HEK293 (cell line): ENCODE measurements around the gene ZNF865.

Source experiments
- EGR2 ChIP-seq: fragments of 450-650 bp; formaldehyde crosslinking; IDR thresholded peaks from 2 replicates; pipeline ENCODE4 v1.5.1; 2016; ENCODE audit warnings: low read depth, missing biosample characterization, missing genetic modification characterization
- HIC1 ChIP-seq: fragments of 450-650 bp; formaldehyde crosslinking; IDR thresholded peaks from 2 replicates; pipeline ENCODE4 v1.5.1; 2016; ENCODE audit warnings: missing biosample characterization, missing genetic modification characterization
- KLF9 ChIP-seq: fragments of 450-650 bp; formaldehyde crosslinking; IDR thresholded peaks from 2 replicates; pipeline ENCODE4 v1.5.1; 2016; ENCODE audit warnings: missing biosample characterization, missing genetic modification characterization, low read depth
- OSR2 ChIP-seq: fragments of 450-650 bp; formaldehyde crosslinking; IDR thresholded peaks from 2 replicates; pipeline ENCODE4 v1.5.1; 2016; ENCODE audit warnings: missing biosample characterization, missing genetic modification characterization
- SP7 ChIP-seq: fragments of 450-650 bp; formaldehyde crosslinking; IDR thresholded peaks from 2 replicates; pipeline ENCODE4 v1.5.1; 2016; ENCODE audit warnings: missing biosample characterization, missing genetic modification characterization
- ZBTB1 ChIP-seq: fragments of 450-650 bp; formaldehyde crosslinking; IDR thresholded peaks from 2 replicates; pipeline ENCODE4 v1.5.1; 2016; ENCODE audit warnings: missing biosample characterization, missing genetic modification characterization
- ZNF140 ChIP-seq: fragments of 450-650 bp; formaldehyde crosslinking; IDR thresholded peaks from 2 replicates; pipeline ENCODE4 v1.5.1; 2016; ENCODE audit warnings: missing biosample characterization, missing genetic modification characterization
- ZNF184 ChIP-seq: fragments of 450-650 bp; IDR thresholded peaks from 2 replicates; pipeline ENCODE4 v1.5.1; 2018; ENCODE audit warnings: missing biosample characterization, mild to moderate bottlenecking, missing genetic modification characterization
- ZNF202 ChIP-seq: fragments of 450-650 bp; formaldehyde crosslinking; IDR thresholded peaks from 2 replicates; pipeline ENCODE4 v1.5.1; 2016; ENCODE audit warnings: missing biosample characterization, missing genetic modification characterization, borderline replicate concordance
- ZNF37A ChIP-seq: fragments of 450-650 bp; IDR thresholded peaks from 2 replicates; pipeline ENCODE4 v1.5.1; 2018; ENCODE audit warnings: missing biosample characterization, missing genetic modification characterization
- ZNF398 ChIP-seq: fragments of 450-650 bp; formaldehyde crosslinking; IDR thresholded peaks from 2 replicates; pipeline ENCODE4 v1.5.1; 2017; ENCODE audit warnings: missing biosample characterization, missing genetic modification characterization
- ZNF449 ChIP-seq: fragments of 450-650 bp; formaldehyde crosslinking; IDR thresholded peaks from 2 replicates; pipeline ENCODE4 v1.5.1; 2017; ENCODE audit warnings: missing biosample characterization, mild to moderate bottlenecking, missing genetic modification characterization, moderate library complexity
- ZNF510 ChIP-seq: fragments of 450-650 bp; formaldehyde crosslinking; IDR thresholded peaks from 2 replicates; pipeline ENCODE4 v1.5.1; 2018; ENCODE audit warnings: mild to moderate bottlenecking, missing genetic modification characterization, missing biosample characterization; ENCODE audit not compliant: insufficient replicate concordance
- ZNF514 ChIP-seq: fragments of 450-650 bp; formaldehyde crosslinking; IDR thresholded peaks from 2 replicates; pipeline ENCODE4 v1.5.1; 2016; ENCODE audit warnings: missing biosample characterization, missing genetic modification characterization
- ZNF518A ChIP-seq: fragments of 450-650 bp; formaldehyde crosslinking; conservative IDR thresholded peaks from 2 replicates; pipeline ENCODE4 v1.5.1; 2016; ENCODE audit warnings: low read depth, missing biosample characterization, missing genetic modification characterization
- ZNF558 ChIP-seq: fragments of 450-650 bp; formaldehyde crosslinking; IDR thresholded peaks from 2 replicates; pipeline ENCODE4 v1.5.1; 2016; ENCODE audit warnings: missing biosample characterization, missing genetic modification characterization
- ZNF561 ChIP-seq: fragments of 450-650 bp; IDR thresholded peaks from 2 replicates; pipeline ENCODE4 v1.5.1; 2018; ENCODE audit warnings: missing biosample characterization, missing genetic modification characterization, borderline replicate concordance
- ZNF629 ChIP-seq: fragments of 450-650 bp; formaldehyde crosslinking; IDR thresholded peaks from 2 replicates; pipeline ENCODE4 v1.5.1; 2017; ENCODE audit warnings: missing biosample characterization, missing genetic modification characterization
- TF ChIP-seq, protein P1 (sequence below): fragments of 450-650 bp; formaldehyde crosslinking; IDR thresholded peaks from 2 replicates; pipeline ENCODE4 v1.5.1; 2016; ENCODE audit warnings: missing biosample characterization, missing genetic modification characterization
- TF ChIP-seq, protein P2 (sequence below): fragments of 450-650 bp; formaldehyde crosslinking; conservative IDR thresholded peaks from 2 replicates; pipeline ENCODE4 v1.5.1; 2016; ENCODE audit warnings: low read depth, missing biosample characterization, missing genetic modification characterization

ZNF865 gene

DNA sequence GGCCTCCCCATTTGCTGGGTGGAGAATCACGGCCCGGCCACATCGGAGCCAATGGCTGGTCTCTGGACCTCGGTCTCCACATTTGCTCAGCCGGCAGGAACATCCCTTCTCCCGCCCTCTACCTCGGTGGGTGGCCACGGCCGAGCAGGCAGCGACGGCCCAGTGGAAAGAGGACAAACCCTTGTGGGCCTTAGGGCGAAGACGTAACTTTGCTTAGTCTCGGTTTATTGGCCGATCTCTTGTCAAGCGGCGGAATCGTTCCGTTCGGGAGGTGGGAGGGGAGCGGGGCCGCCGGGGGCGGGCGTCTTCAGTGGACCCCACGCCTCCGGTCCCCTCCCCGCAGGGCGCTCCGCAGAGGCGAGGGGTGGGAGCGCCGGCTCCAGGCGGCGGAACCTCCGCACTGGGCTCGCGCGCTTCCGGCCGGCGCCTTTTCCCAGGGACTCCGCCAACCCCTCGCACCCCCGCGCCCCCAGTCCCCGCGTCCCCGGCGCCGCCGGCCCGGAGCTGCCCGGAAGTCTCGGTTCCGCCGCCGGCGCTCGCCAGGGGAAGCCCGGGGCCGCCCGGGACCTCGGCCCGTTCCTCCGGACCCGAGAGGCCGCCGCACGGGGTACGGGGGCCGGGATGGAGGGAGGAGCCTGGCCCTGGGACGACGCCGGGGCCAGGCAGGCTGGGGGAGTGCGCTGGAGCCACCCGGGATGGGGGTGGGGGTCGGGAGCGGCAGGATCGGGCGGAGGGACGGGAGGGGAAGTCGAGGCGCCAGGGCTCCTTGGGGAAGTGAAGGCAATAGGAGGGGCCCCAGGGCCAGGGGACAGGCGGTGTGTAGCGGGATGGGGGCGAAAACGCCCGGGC is 35.4 kb downstream of the ZNF865 start, which contains the start of gene ZNF580 (continued):
- TF ChIP-seq ZNF561 (tag by site-specific recombination) (peak; percentile 59; the same call in 1 of the 2 replicates), ZNF514 (tag by site-specific recombination) (no peak), ZNF37A (no peak), ZNF184 (tag by site-specific recombination) (no peak), ZNF202 (no peak), KLF9 (tag by site-specific recombination) (peak; percentile 76), HIC1 (tag by site-specific recombination) (no peak), ZBTB1 (no peak), ZNF629 (tag by site-specific recombination) (no peak), ZNF449 (tag by site-specific recombination) (no peak), ZNF558 (tag by site-specific recombination) (no peak), SP7 (tag by site-specific recombination) (peak; percentile 49; the same call in 1 of the 2 replicates), ZNF510 (tag by site-specific recombination) (no peak), ZNF140 (tag by site-specific recombination) (no peak), ZNF398 (tag by site-specific recombination) (peak; percentile 92), ZNF518A (tag by site-specific recombination) (no peak), EGR2 (peak; percentile 80), OSR2 (tag by site-specific recombination) (no peak)
- TF ChIP-seq, protein P1, sequence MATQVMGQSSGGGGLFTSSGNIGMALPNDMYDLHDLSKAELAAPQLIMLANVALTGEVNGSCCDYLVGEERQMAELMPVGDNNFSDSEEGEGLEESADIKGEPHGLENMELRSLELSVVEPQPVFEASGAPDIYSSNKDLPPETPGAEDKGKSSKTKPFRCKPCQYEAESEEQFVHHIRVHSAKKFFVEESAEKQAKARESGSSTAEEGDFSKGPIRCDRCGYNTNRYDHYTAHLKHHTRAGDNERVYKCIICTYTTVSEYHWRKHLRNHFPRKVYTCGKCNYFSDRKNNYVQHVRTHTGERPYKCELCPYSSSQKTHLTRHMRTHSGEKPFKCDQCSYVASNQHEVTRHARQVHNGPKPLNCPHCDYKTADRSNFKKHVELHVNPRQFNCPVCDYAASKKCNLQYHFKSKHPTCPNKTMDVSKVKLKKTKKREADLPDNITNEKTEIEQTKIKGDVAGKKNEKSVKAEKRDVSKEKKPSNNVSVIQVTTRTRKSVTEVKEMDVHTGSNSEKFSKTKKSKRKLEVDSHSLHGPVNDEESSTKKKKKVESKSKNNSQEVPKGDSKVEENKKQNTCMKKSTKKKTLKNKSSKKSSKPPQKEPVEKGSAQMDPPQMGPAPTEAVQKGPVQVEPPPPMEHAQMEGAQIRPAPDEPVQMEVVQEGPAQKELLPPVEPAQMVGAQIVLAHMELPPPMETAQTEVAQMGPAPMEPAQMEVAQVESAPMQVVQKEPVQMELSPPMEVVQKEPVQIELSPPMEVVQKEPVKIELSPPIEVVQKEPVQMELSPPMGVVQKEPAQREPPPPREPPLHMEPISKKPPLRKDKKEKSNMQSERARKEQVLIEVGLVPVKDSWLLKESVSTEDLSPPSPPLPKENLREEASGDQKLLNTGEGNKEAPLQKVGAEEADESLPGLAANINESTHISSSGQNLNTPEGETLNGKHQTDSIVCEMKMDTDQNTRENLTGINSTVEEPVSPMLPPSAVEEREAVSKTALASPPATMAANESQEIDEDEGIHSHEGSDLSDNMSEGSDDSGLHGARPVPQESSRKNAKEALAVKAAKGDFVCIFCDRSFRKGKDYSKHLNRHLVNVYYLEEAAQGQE (tag by site-specific recombination): no peak
- TF ChIP-seq, protein P2, sequence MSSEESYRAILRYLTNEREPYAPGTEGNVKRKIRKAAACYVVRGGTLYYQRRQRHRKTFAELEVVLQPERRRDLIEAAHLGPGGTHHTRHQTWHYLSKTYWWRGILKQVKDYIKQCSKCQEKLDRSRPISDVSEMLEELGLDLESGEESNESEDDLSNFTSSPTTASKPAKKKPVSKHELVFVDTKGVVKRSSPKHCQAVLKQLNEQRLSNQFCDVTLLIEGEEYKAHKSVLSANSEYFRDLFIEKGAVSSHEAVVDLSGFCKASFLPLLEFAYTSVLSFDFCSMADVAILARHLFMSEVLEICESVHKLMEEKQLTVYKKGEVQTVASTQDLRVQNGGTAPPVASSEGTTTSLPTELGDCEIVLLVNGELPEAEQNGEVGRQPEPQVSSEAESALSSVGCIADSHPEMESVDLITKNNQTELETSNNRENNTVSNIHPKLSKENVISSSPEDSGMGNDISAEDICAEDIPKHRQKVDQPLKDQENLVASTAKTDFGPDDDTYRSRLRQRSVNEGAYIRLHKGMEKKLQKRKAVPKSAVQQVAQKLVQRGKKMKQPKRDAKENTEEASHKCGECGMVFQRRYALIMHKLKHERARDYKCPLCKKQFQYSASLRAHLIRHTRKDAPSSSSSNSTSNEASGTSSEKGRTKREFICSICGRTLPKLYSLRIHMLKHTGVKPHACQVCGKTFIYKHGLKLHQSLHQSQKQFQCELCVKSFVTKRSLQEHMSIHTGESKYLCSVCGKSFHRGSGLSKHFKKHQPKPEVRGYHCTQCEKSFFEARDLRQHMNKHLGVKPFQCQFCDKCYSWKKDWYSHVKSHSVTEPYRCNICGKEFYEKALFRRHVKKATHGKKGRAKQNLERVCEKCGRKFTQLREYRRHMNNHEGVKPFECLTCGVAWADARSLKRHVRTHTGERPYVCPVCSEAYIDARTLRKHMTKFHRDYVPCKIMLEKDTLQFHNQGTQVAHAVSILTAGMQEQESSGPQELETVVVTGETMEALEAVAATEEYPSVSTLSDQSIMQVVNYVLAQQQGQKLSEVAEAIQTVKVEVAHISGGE: peak; percentile 97
